CD14-positive monocyte (primary cell): ENCODE results near the gene CSF3. TPM values are rescaled to one million over a fixed set of nuclear protein-coding genes. Genes with fewer than 3 reads are reported as not detected.
A peak's percentile ranks its signal among the peaks of the same experiment; 100 is the strongest.

Source experiments
- DNase-seq, 3 donors: peaks; one replicate each; pipeline ENCODE4 v3.0.0-alpha.2; 2011 to 2022
- H2AFZ ChIP-seq: 2 replicates; pipeline ENCODE4 v1.6.0; 2012; ENCODE audit warnings: mild to moderate bottlenecking, low read depth, low read length, inconsistent platforms; ENCODE audit not compliant: insufficient read depth, poor library complexity, severe bottlenecking
- H3K27ac ChIP-seq, 2 donors: 1 replicate in 1 of 2; 2 replicates in 1 of 2; pipeline ENCODE4 v1.5.1; 2012 to 2013; ENCODE audit warnings: low read length in 2 of 2, control low read depth in 1 of 2, inconsistent platforms in 1 of 2, low read depth in 1 of 2, mild to moderate bottlenecking in 1 of 2
- H3K27me3 ChIP-seq, 2 donors: one replicate each; pipeline versions ENCODE4 v1.6.0 to v1.6.1; 2011 to 2013; ENCODE audit warnings: low read length in 2 of 2; ENCODE audit not compliant: control insufficient read depth in 2 of 2, insufficient read depth in 2 of 2
- H3K36me3 ChIP-seq, 2 donors: replicated peaks in 1 of 2; 1 replicate in 1 of 2; 2 replicates in 1 of 2; pipeline versions ENCODE4 v1.5.1 to v1.6.1; 2012 to 2013; ENCODE audit warnings: low read length in 2 of 2, control low read depth in 1 of 2, inconsistent platforms in 1 of 2, mild to moderate bottlenecking in 1 of 2; ENCODE audit not compliant: insufficient read depth in 2 of 2, control insufficient read depth in 1 of 2
- H3K4me1 ChIP-seq, 2 donors: 1 replicate in 1 of 2; 2 replicates in 1 of 2; pipeline versions ENCODE4 v1.5.1 to v1.6.1; 2012 to 2013; ENCODE audit warnings: low read length in 2 of 2, control low read depth in 1 of 2, inconsistent platforms in 1 of 2, mild to moderate bottlenecking in 1 of 2, moderate library complexity in 1 of 2; ENCODE audit not compliant: insufficient read depth in 2 of 2, control insufficient read depth in 1 of 2
- H3K4me2 ChIP-seq: replicated peaks from 2 replicates; pipeline ENCODE3; 2012; ENCODE audit warnings: low read length, moderate library complexity, mild to moderate bottlenecking; ENCODE audit not compliant: poor library complexity, severe bottlenecking; ENCODE audit errors: extremely low read depth
- H3K4me3 ChIP-seq, 3 experiments: fragments of 200-600 bp in 1 of 3; sonication (generic) in 1 of 3; replicated peaks in 1 of 3; 1 replicate in 2 of 3; 2 replicates in 1 of 3; pipeline ENCODE4 v1.5.1; 2011 to 2013; ENCODE audit warnings: low read length in 3 of 3, mild to moderate bottlenecking in 3 of 3, control low read depth in 2 of 3, low read depth in 2 of 3, inconsistent platforms in 1 of 3, moderate library complexity in 1 of 3
- H3K79me2 ChIP-seq: 2 replicates; pipeline ENCODE4 v1.6.0; 2012; ENCODE audit warnings: mild to moderate bottlenecking, control low read depth, inconsistent platforms, low read length, moderate library complexity; ENCODE audit not compliant: insufficient read depth
- H3K9ac ChIP-seq: 2 replicates; pipeline ENCODE4 v1.6.0; 2017; ENCODE audit warnings: low read length, mild to moderate bottlenecking; ENCODE audit not compliant: insufficient read depth, poor library complexity, severe bottlenecking
- H3K9me3 ChIP-seq, 2 donors: replicated peaks in 1 of 2; 1 replicate in 1 of 2; 2 replicates in 1 of 2; pipeline versions ENCODE4 v1.5.1 to v1.6.1; 2012 to 2013; ENCODE audit warnings: low read length in 2 of 2, control low read depth in 1 of 2; ENCODE audit not compliant: control insufficient read depth in 1 of 2, insufficient read depth in 1 of 2
- H4K20me1 ChIP-seq: 2 replicates; pipeline ENCODE4 v1.6.0; 2012; ENCODE audit warnings: mild to moderate bottlenecking, low read length, control low read depth, moderate library complexity; ENCODE audit not compliant: insufficient read depth
- H3K27ac Mint-ChIP-seq, 7 donors: one replicate each; pipeline ENCODE4 v1.8.0; 2020; ENCODE audit warnings: mild to moderate bottlenecking in 7 of 7, mixed read lengths in 7 of 7, moderate library complexity in 6 of 7, inconsistent platforms in 2 of 7
- H3K27me3 Mint-ChIP-seq, 3 donors: one replicate each; pipeline ENCODE4 v1.8.0; 2021 to 2022; ENCODE audit warnings: low read depth in 3 of 3, mild to moderate bottlenecking in 3 of 3, mixed read lengths in 3 of 3, moderate library complexity in 3 of 3, inconsistent platforms in 1 of 3
- H3K36me3 Mint-ChIP-seq, 2 donors: one replicate each; pipeline ENCODE4 v1.8.0; 2020; ENCODE audit warnings: mixed read lengths in 2 of 2, inconsistent platforms in 1 of 2, mild to moderate bottlenecking in 1 of 2
- H3K4me1 Mint-ChIP-seq: one replicate; pipeline ENCODE4 v1.8.0; 2020; ENCODE audit warnings: mild to moderate bottlenecking, mixed read lengths
- H3K4me3 Mint-ChIP-seq, 2 donors: one replicate each; pipeline ENCODE4 v1.8.0; 2020; ENCODE audit warnings: mild to moderate bottlenecking in 2 of 2, mixed read lengths in 2 of 2, moderate library complexity in 1 of 2
- H3K9me3 Mint-ChIP-seq, 7 donors: one replicate each; pipeline ENCODE4 v1.8.0; 2020 to 2022; ENCODE audit warnings: mixed read lengths in 7 of 7, mild to moderate bottlenecking in 6 of 7, moderate library complexity in 6 of 7, inconsistent platforms in 2 of 7
- CTCF ChIP-seq: fragments of 200-600 bp; IDR thresholded peaks from one replicate; pipeline ENCODE4 v1.8.0; 2022; ENCODE audit warnings: antibody characterized with exemption, mild to moderate bottlenecking
- WGBS: methylation state at CpG from one replicate; pipeline ENCODE4 v1.1.5; 2013; ENCODE audit warnings: missing lambda C conversion rate; ENCODE audit not compliant: insufficient coverage; 5-methylcytosine and 5-hydroxymethylcytosine counted together
- intact Hi-C, 2 donors: fragments of 100-400 bp; cut with micrococcal nuclease; formaldehyde crosslinking; loops; one replicate each; pipeline versions ENCODE4 v1.15.0 to v1.15.1; 2023
- polyA plus RNA-seq, 3 donors: library from polyadenylated mRNA; depleted of rRNA in 1 of 3; unstranded in 2 of 3; stranded (reverse) in 1 of 3; fragments of 300-500 nt in 2 of 3; fragments of >200 nt in 1 of 3; fragmentation: Illumina TruSeq in 2 of 3; gene quantifications; 1 replicate in 2 of 3; 2 replicates in 1 of 3; pipeline ENCODE4 v1.2.3, GENCODE V29; 2012 to 2021

The CSF3 gene
- polyA plus RNA-seq, 3 donors: not detected

- Histone ChIP-seq H2AFZ (no peak overlapping the region), H3K79me2 (no peaks in the 10 kb centered on the region), H3K4me1 (no peaks in the 10 kb centered on the region), H3K4me3 (no peak overlapping the region), H3K4me2 (no peak overlapping the region), H3K27ac (no peak overlapping the region), H4K20me1 (no peaks in the 10 kb centered on the region), H3K27me3 (no peaks in the 10 kb centered on the region), H3K36me3 (peaks cover 70 to 94% of the 10 kb centered on the region in 2 donors), H3K9me3 (no peaks in the 10 kb centered on the region), H3K9ac (no peak overlapping the region)
- WGBS: 85% methylated on average over 4 of the region's 5 CpGs
- Mint-ChIP-seq H3K27ac (no peak overlapping the region), H3K4me3 (no peak overlapping the region), H3K4me1 (no peaks in the 10 kb centered on the region), H3K9me3 (no peaks in the 10 kb centered on the region), H3K36me3 (peaks cover 70 to 81% of the 10 kb centered on the region in 2 donors), H3K27me3 (no peaks in the 10 kb centered on the region)
- no peak for DNase-seq
- TF ChIP-seq CTCF: no peak
- intact Hi-C loops: no loop called here
Measured at GRCh38 chr17:40027614-40028012, 12.4 kb downstream of the CSF3 start.

GRCh38 chr17:40028595-40028994 lies 13.4 kb downstream of the CSF3 start:
- no peaks in the 10 kb centered on the region for H3K27me3 Mint-ChIP-seq
- Histone ChIP-seq H3K4me3 (no peak overlapping the region), H3K9ac (no peak overlapping the region), H3K9me3 (no peaks in the 10 kb centered on the region), H3K4me2 (no peak overlapping the region), H4K20me1 (no peaks in the 10 kb centered on the region), H3K27ac (no peak overlapping the region), H2AFZ (no peak overlapping the region), H3K4me1 (no peaks in the 10 kb centered on the region), H3K36me3 (peaks cover 75 to 94% of the 10 kb centered on the region in 2 donors), H3K27me3 (no peaks in the 10 kb centered on the region), H3K79me2 (no peaks in the 10 kb centered on the region)
- no peaks in the 10 kb centered on the region for H3K9me3 Mint-ChIP-seq
- no peak for DNase-seq
- intact Hi-C loops: no loop called here
- peak overlapping the region in 1 of 7 donors; percentile 62 for H3K27ac Mint-ChIP-seq
- TF ChIP-seq CTCF: no peak
- 96% methylated on average over 13 of the region's 13 CpGs for WGBS
- no peaks in the 10 kb centered on the region for H3K4me1 Mint-ChIP-seq
- H3K36me3 Mint-ChIP-seq: peaks cover 72 to 82% of the 10 kb centered on the region in 2 donors
- no peak overlapping the region for H3K4me3 Mint-ChIP-seq
